ENCODE results near the gene BST1. TPM values are rescaled to one million over a fixed set of nuclear protein-coding genes. Genes with fewer than 3 reads are reported as not detected.
"Not testable (repeated sequence)": the region's sequence is repeated elsewhere in the genome, so short reads cannot be mapped to it uniquely, and the experiment has no call there.

The BST1 gene
- polyA plus RNA-seq, 2 donors: 0.96 to 1.5 TPM

- Histone ChIP-seq H3K4me3 (ENCODE audit: low read depth in 1 of 2, low read length in 2 of 2) (no peak overlapping the region), H3K36me3 (ENCODE audit: control insufficient read depth in 2 of 2, insufficient read depth in 2 of 2, low read length in 1 of 2) (no peaks in the 10 kb centered on the region), H3K27ac (ENCODE audit: low read depth in 2 of 2, low read length in 1 of 2) (no peak overlapping the region), H3K27me3 (ENCODE audit: control insufficient read depth in 1 of 2, insufficient read depth in 2 of 2, low read length in 2 of 2) (no peaks in the 10 kb centered on the region), H3K4me1 (ENCODE audit: control insufficient read depth in 2 of 2, insufficient read depth in 2 of 2, low read length in 1 of 2) (no peaks in the 10 kb centered on the region), H3K9me3 (ENCODE audit: control insufficient read depth in 2 of 2, insufficient read depth in 1 of 2, low read depth in 1 of 2, low read length in 1 of 2) (no peaks in the 10 kb centered on the region)
- WGBS, 2 donors: 90 to 91% methylated on average over 6 of the region's 6 CpGs
Observed at GRCh38 chr4:15753081-15753480, 50.2 kb downstream of the BST1 start.

DNA sequence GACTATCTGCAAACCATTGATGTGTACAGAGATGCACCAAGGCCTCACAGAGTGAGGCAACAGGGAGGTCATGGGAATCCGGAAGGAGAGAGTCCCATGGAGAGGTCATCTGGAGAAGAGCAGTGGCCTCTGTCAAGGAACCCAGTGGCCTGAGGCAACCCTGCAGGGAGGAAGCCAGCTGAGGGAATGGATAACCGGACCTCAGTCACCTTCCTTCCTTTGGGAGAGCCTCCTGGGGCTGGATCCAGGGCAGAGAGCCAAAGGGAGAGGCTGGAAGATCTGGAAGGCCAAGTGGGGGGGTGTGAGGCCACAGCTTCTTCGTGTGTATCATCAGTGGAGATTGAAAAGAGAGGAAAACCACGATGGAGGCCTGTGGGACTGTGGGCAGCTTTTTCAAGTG is 50.9 kb downstream of the BST1 start:
- no peak overlapping the region for H3K27ac ChIP-seq (ENCODE audit: low read depth in 2 of 2, low read length in 1 of 2)

DNA sequence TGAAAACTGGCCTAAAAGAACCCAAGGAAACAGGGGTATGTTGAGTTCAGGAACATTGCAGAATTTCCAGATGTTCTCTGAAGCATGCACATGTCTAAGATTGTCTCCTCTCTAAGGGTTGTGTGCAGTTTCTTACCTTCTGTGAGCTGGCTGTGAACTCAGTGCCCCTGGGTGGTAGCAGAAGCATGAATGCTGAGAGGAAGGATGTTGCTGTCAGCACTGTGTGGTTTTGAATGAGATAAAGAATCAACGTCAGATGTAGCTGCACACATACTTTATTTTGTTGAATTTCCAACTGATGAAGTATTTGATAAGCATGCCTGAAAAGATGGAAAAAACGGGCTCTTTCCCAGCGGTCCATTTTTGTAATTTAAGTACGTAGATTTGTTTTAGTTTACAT is 51.5 kb downstream of the BST1 start:
- no peaks in the 10 kb centered on the region for H3K27me3 ChIP-seq (ENCODE audit: control insufficient read depth in 1 of 2, insufficient read depth in 2 of 2, low read length in 2 of 2)
- no peaks in the 10 kb centered on the region for H3K9me3 ChIP-seq (ENCODE audit: control insufficient read depth in 2 of 2, insufficient read depth in 1 of 2, low read depth in 1 of 2, low read length in 1 of 2)
- no peaks in the 10 kb centered on the region for H3K36me3 ChIP-seq (ENCODE audit: control insufficient read depth in 2 of 2, insufficient read depth in 2 of 2, low read length in 1 of 2)
- H3K4me1 ChIP-seq (ENCODE audit: control insufficient read depth in 2 of 2, insufficient read depth in 2 of 2, low read length in 1 of 2): no peaks in the 10 kb centered on the region
- no peak overlapping the region for H3K4me3 ChIP-seq (ENCODE audit: low read depth in 1 of 2, low read length in 2 of 2)
- H3K27ac ChIP-seq (ENCODE audit: low read depth in 2 of 2, low read length in 1 of 2): no peak overlapping the region
- WGBS, 2 donors: 56 to 68% methylated on average over 4 of the region's 4 CpGs

More for the DNA sequence above, 50.9 kb downstream of the BST1 start:
- Histone ChIP-seq H3K9me3 (ENCODE audit: control insufficient read depth in 2 of 2, insufficient read depth in 1 of 2, low read depth in 1 of 2, low read length in 1 of 2) (no peaks in the 10 kb centered on the region), H3K4me1 (ENCODE audit: control insufficient read depth in 2 of 2, insufficient read depth in 2 of 2, low read length in 1 of 2) (no peaks in the 10 kb centered on the region), H3K4me3 (ENCODE audit: low read depth in 1 of 2, low read length in 2 of 2) (no peak overlapping the region), H3K36me3 (ENCODE audit: control insufficient read depth in 2 of 2, insufficient read depth in 2 of 2, low read length in 1 of 2) (no peaks in the 10 kb centered on the region), H3K27me3 (ENCODE audit: control insufficient read depth in 1 of 2, insufficient read depth in 2 of 2, low read length in 2 of 2) (no peaks in the 10 kb centered on the region)
- WGBS, 2 donors: 50 to 61% methylated on average over 4 of the region's 4 CpGs

DNA sequence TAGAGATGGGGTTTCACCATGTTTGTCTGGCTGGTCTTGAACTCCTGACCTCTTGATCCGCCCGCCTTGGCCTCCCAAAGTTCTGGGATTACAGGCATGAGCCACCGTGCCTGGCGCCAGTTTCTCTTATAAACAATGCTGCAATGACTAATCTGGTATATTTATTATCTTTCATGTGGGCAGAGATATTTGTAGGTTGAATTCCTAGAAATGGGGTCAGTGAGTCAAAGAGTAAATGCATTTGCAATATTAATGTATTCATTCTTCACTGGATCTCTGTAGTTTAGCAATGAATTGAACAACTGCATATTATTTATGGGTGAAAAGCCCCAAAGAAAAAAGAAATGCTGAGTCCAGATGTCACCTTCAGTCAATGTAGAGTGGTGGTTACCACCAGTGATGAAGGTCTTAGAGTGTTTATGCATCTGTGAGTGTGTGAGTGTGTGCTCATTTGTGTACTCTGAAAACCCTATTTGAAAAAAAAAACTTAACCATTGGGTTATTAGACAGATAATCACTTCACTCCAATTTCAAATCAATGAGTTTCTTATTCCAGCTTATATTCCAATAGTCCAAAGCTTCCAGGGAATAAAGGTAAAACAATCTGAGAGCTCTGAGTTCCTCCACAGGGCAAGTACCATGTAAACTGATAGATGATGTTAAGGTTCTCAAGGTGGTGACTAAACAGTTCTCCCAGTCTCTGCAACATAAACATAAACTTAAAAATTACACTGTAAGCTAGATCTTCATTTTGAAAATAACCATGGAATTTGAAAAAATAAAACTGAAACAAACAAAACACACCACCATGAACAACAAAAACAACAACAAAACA is 52.7 kb downstream of the BST1 start:
- WGBS, 2 donors: 67 to 70% methylated on average over 4 of the region's 4 CpGs

DNA sequence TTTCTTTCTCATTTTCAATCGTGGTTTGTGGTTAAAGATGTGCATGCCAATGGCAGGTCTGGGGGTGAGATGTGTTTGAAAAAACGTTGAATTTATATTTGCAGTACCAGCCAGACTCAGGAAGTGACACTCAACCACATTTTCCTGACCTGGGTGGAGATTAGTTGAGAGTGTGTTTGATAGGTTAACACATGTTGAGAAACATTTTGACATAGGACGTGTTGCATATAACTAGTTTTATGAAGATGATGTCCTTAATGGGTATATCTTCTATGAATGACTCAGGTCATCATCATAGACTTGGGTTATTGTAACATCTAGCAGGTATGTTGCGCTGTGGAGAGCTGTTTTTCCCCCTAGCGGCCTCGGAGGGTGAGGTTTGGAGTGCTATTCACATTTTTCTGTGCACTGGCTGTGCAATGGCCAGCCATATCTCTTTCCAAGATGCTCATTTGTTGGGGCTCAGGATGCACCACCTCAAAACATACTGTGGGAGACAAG is 53.5 kb downstream of the BST1 start:
- H3K27ac ChIP-seq (ENCODE audit: low read depth in 2 of 2, low read length in 1 of 2): no peak overlapping the region

More for the DNA sequence above, 52.7 kb downstream of the BST1 start:
- H3K9me3 ChIP-seq (ENCODE audit: control insufficient read depth in 2 of 2, insufficient read depth in 1 of 2, low read depth in 1 of 2, low read length in 1 of 2): no peaks in the 10 kb centered on the region
- no peak overlapping the region for H3K27ac ChIP-seq (ENCODE audit: low read depth in 2 of 2, low read length in 1 of 2)
- H3K4me3 ChIP-seq (ENCODE audit: low read depth in 1 of 2, low read length in 2 of 2): no peak overlapping the region
- no peaks in the 10 kb centered on the region for H3K36me3 ChIP-seq (ENCODE audit: control insufficient read depth in 2 of 2, insufficient read depth in 2 of 2, low read length in 1 of 2)
- no peaks in the 10 kb centered on the region for H3K27me3 ChIP-seq (ENCODE audit: control insufficient read depth in 1 of 2, insufficient read depth in 2 of 2, low read length in 2 of 2)
- no peaks in the 10 kb centered on the region for H3K4me1 ChIP-seq (ENCODE audit: control insufficient read depth in 2 of 2, insufficient read depth in 2 of 2, low read length in 1 of 2)

DNA sequence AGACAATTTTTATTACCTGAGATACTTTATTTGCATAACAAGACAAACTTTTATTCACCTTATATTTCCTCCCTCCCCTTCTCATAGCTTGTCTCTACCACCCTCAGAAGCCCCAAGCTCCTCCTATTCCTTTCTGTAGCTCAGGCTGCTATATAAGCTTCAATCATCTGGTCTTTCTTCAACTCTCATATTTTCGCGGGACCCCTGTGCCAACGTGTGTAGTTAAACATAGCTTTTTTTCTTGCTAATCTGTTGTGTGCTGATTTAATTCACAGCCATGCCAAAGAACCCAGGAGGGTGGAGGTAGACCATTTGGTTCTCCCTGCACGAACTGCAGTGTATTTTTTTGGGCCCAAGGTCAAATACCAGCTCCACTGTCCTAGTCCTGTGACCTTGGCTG is 54.2 kb downstream of the BST1 start:
- Histone ChIP-seq H3K36me3 (ENCODE audit: control insufficient read depth in 2 of 2, insufficient read depth in 2 of 2, low read length in 1 of 2) (no peaks in the 10 kb centered on the region), H3K4me3 (ENCODE audit: low read depth in 1 of 2, low read length in 2 of 2) (no peak overlapping the region), H3K4me1 (ENCODE audit: control insufficient read depth in 2 of 2, insufficient read depth in 2 of 2, low read length in 1 of 2) (no peaks in the 10 kb centered on the region), H3K9me3 (ENCODE audit: control insufficient read depth in 2 of 2, insufficient read depth in 1 of 2, low read depth in 1 of 2, low read length in 1 of 2) (no peaks in the 10 kb centered on the region), H3K27ac (ENCODE audit: low read depth in 2 of 2, low read length in 1 of 2) (no peak overlapping the region), H3K27me3 (ENCODE audit: control insufficient read depth in 1 of 2, insufficient read depth in 2 of 2, low read length in 2 of 2) (no peaks in the 10 kb centered on the region)
- WGBS, 2 donors: 59 to 65% methylated on average over 4 of the region's 4 CpGs

More for the DNA sequence above, 53.5 kb downstream of the BST1 start:
- no peaks in the 10 kb centered on the region for H3K27me3 ChIP-seq (ENCODE audit: control insufficient read depth in 1 of 2, insufficient read depth in 2 of 2, low read length in 2 of 2)
- no peak overlapping the region for H3K4me3 ChIP-seq (ENCODE audit: low read depth in 1 of 2, low read length in 2 of 2)
- 51 to 61% methylated on average over 6 of the region's 6 CpGs for WGBS, 2 donors
- H3K9me3 ChIP-seq (ENCODE audit: control insufficient read depth in 2 of 2, insufficient read depth in 1 of 2, low read depth in 1 of 2, low read length in 1 of 2): no peaks in the 10 kb centered on the region
- H3K4me1 ChIP-seq (ENCODE audit: control insufficient read depth in 2 of 2, insufficient read depth in 2 of 2, low read length in 1 of 2): no peaks in the 10 kb centered on the region
- H3K36me3 ChIP-seq (ENCODE audit: control insufficient read depth in 2 of 2, insufficient read depth in 2 of 2, low read length in 1 of 2): no peaks in the 10 kb centered on the region

DNA sequence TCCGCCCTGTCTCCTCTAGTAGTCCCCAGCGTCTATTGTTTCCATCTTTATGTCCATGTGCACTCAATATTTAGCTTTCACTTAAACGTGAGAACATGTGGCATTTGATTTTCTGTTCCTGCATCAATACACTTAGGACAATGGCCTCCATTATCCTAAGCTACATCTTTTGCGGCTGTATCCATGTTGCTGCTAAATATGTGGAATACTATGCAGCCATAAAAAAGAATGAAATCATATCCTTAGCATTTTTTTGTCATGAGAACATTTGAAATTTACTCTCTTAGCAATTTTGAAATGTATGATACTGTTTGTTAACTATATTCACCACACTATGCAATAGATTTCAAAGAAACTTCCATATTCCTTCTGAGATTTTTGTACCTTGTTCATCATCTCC is 55.4 kb downstream of the BST1 start:
- WGBS, 2 donors: 92 to 93% methylated on average over 4 of the region's 4 CpGs
- Histone ChIP-seq H3K36me3 (ENCODE audit: control insufficient read depth in 2 of 2, insufficient read depth in 2 of 2, low read length in 1 of 2) (no peaks in the 10 kb centered on the region), H3K4me1 (ENCODE audit: control insufficient read depth in 2 of 2, insufficient read depth in 2 of 2, low read length in 1 of 2) (no peaks in the 10 kb centered on the region), H3K27ac (ENCODE audit: low read depth in 2 of 2, low read length in 1 of 2) (no peak overlapping the region), H3K27me3 (ENCODE audit: control insufficient read depth in 1 of 2, insufficient read depth in 2 of 2, low read length in 2 of 2) (no peaks in the 10 kb centered on the region), H3K4me3 (ENCODE audit: low read depth in 1 of 2, low read length in 2 of 2) (no peak overlapping the region), H3K9me3 (ENCODE audit: control insufficient read depth in 2 of 2, insufficient read depth in 1 of 2, low read depth in 1 of 2, low read length in 1 of 2) (no peaks in the 10 kb centered on the region)

- not testable (repeated sequence) for H3K4me3 ChIP-seq (ENCODE audit: low read depth in 1 of 2, low read length in 2 of 2); H3K4me1 ChIP-seq (ENCODE audit: control insufficient read depth in 2 of 2, insufficient read depth in 2 of 2, low read length in 1 of 2); H3K27ac ChIP-seq (ENCODE audit: low read depth in 2 of 2, low read length in 1 of 2); H3K9me3 ChIP-seq (ENCODE audit: control insufficient read depth in 2 of 2, insufficient read depth in 1 of 2, low read depth in 1 of 2, low read length in 1 of 2); H3K27me3 ChIP-seq (ENCODE audit: control insufficient read depth in 1 of 2, insufficient read depth in 2 of 2, low read length in 2 of 2); H3K36me3 ChIP-seq (ENCODE audit: control insufficient read depth in 2 of 2, insufficient read depth in 2 of 2, low read length in 1 of 2)
Observed at GRCh38 chr4:15762460-15762859, 59.6 kb downstream of the BST1 start.

- 55 to 61% methylated on average over 6 of the region's 6 CpGs for WGBS, 2 donors
- Histone ChIP-seq H3K9me3 (ENCODE audit: control insufficient read depth in 2 of 2, insufficient read depth in 1 of 2, low read depth in 1 of 2, low read length in 1 of 2) (no peaks in the 10 kb centered on the region), H3K4me3 (ENCODE audit: low read depth in 1 of 2, low read length in 2 of 2) (no peak overlapping the region), H3K27ac (ENCODE audit: low read depth in 2 of 2, low read length in 1 of 2) (no peak overlapping the region), H3K27me3 (ENCODE audit: control insufficient read depth in 1 of 2, insufficient read depth in 2 of 2, low read length in 2 of 2) (no peaks in the 10 kb centered on the region), H3K36me3 (ENCODE audit: control insufficient read depth in 2 of 2, insufficient read depth in 2 of 2, low read length in 1 of 2) (no peaks in the 10 kb centered on the region), H3K4me1 (ENCODE audit: control insufficient read depth in 2 of 2, insufficient read depth in 2 of 2, low read length in 1 of 2) (no peaks in the 10 kb centered on the region)
Observed at GRCh38 chr4:15765391-15765790, 62.5 kb downstream of the BST1 start.
